Rectal smooth muscle tissue (tissue), 1 donor: ENCODE data around the gene PYM1.
"Not testable (repeated sequence)": the region's sequence is repeated elsewhere in the genome, so short reads cannot be mapped to it uniquely, and the experiment has no call there.

ENCODE experiments used
- H3K27ac ChIP-seq: one replicate; pipeline ENCODE4 v1.7.0; 2013; ENCODE audit warnings: low read depth, low read length, inconsistent platforms
- H3K27me3 ChIP-seq: one replicate; pipeline ENCODE4 v1.7.0; 2013; ENCODE audit warnings: low read length; ENCODE audit not compliant: control insufficient read depth, insufficient read depth
- H3K36me3 ChIP-seq: one replicate; pipeline ENCODE4 v1.7.0; 2013; ENCODE audit warnings: low read length; ENCODE audit not compliant: control insufficient read depth, insufficient read depth
- H3K4me1 ChIP-seq: one replicate; pipeline ENCODE4 v1.7.0; 2013; ENCODE audit warnings: low read length; ENCODE audit not compliant: control insufficient read depth, insufficient read depth
- H3K4me3 ChIP-seq: one replicate; pipeline ENCODE4 v1.7.0; 2013; ENCODE audit warnings: low read length
- H3K9ac ChIP-seq: one replicate; pipeline ENCODE4 v1.7.0; 2013; ENCODE audit warnings: low read length

Gene PYM1

DNA sequence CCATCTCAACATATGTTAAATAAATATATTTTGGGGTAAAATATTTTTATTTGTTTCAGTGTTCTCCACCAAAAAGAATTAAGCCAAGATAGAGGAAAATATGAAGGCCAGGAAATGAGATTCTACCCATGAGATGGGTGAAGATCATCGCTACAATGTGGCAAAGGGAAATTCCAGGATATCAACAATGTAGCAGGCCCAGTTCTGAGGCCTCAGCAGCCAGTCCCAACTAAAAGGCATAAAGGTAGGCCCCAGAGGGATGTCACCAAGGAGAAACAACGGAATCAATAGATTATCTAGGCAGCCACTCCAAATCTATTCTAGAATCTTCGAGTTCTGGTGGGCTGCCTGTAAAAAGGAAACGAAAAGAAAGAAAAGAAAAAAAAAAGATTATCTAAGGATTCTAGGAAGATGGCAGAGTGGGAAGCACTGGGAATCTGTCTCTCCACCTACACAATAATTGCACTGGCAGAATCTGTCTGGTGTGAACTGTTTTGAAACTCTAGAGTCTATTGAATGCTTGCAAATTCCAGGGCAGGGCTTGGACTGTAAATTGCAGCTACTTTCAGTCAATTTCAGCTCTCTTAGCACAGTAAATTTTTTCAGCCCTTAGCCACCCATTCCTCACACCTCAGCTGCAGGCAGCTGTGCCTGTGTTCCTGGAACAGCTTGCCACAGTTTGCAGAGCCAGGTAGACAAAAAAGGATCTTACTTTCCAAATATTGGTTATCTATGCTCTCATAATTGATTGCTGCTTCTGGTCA, 51.8 kb downstream of the PYM1 start:
- no peak overlapping the region for H3K9ac ChIP-seq
- no peaks in the 10 kb centered on the region for H3K36me3 ChIP-seq
- H3K27ac ChIP-seq, result no peak overlapping the region
- H3K27me3 ChIP-seq, result no peaks in the 10 kb centered on the region
- H3K4me1 ChIP-seq, result no peaks in the 10 kb centered on the region
- no peak overlapping the region for H3K4me3 ChIP-seq

DNA sequence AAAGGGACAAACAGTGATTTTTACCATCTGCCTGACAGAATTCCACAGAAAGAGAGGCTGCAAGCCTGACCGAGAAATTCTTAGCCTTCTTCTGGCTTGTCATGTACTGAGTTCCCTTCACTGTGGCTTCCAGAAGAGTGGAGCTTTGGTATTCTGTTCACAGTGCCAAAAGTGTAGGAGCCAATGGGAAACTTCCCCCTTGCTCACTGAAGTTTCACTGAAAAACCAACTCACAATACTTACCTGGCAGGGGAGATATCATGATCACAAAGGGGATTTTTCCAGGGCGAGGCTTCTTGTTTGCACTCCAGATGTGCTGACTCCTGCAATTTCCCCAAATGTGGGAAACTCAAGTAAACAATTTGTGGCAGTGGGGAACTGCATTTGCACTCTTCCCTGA, 53.3 kb downstream of the PYM1 start:
- Histone ChIP-seq H3K4me1 (no peaks in the 10 kb centered on the region), H3K9ac (no peak overlapping the region), H3K36me3 (no peaks in the 10 kb centered on the region), H3K27me3 (no peaks in the 10 kb centered on the region), H3K27ac (no peak overlapping the region), H3K4me3 (no peak overlapping the region)

DNA sequence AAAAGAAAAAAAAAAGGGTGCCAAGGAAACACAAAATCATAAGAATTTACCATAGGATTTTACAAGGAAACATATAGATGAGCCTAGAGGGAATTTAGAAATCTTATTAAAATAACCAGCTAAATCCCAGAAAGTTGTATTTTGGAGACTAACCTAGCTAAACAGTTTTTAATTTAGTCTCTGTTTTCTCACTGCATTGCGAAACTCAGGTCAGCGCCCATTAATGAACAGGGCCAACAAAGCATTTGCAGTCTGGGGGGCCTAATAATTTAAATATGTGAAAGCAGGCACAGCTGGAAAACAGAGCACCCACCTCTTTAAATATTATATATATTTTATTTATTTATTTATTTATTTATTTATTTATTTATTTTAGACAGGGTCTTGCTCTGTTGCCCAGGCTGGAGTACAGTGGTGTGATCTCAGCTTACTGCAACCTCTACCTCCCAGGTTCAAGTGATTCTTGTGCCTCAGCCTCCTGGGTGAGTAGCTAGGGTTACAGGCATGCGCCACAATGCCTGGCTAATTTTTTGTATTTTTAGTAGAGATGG, 61.2 kb downstream of the PYM1 start:
- H3K36me3 ChIP-seq, H3K27ac ChIP-seq, H3K4me1 ChIP-seq, H3K4me3 ChIP-seq, H3K27me3 ChIP-seq, H3K9ac ChIP-seq: not testable (repeated sequence)

DNA sequence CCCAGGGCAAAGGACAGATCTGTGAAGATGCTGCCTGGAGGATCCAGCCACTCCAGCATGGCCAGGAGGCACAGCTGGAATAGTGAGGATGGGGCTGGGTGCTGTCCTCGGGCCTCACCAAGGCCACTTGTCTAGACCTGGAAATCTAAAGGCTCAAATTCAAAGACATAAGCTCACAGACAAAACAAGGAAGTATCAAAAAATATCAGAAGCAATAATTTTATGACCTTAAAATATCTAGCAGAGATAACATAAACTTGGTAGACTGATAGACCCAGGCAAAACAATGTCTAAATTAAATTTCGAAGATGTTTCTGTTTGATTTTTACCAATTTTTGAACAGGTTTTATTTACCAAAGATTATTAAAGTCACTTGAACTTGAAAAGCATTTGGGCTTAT, 62.4 kb downstream of the PYM1 start:
- H3K4me1 ChIP-seq, result no peaks in the 10 kb centered on the region
- no peak overlapping the region for H3K27ac ChIP-seq
- H3K4me3 ChIP-seq, result no peak overlapping the region
- no peaks in the 10 kb centered on the region for H3K27me3 ChIP-seq
- H3K9ac ChIP-seq, result no peak overlapping the region
- no peaks in the 10 kb centered on the region for H3K36me3 ChIP-seq

DNA sequence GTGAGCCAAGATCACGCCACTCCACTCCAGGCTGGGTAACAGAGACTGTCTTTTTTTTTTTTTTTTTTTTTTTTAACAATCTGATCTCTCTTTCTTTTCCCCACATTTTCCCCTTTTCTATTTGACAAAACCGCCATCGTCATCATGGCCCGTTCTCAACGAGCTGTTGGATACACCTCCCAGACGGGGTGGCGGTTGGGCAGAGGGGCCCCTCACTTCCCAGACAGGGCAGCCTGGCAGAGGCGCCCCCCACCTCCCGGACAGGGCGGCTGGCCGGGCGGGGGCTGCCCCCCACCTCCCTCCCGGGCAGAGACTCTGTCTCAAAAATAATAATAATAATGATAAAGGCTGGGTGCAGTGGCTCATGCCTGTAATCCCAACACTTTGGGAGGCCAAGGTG, 64.8 kb downstream of the PYM1 start:
- H3K9ac ChIP-seq, H3K4me1 ChIP-seq, H3K4me3 ChIP-seq, H3K36me3 ChIP-seq, H3K27ac ChIP-seq, H3K27me3 ChIP-seq: not testable (repeated sequence)

DNA sequence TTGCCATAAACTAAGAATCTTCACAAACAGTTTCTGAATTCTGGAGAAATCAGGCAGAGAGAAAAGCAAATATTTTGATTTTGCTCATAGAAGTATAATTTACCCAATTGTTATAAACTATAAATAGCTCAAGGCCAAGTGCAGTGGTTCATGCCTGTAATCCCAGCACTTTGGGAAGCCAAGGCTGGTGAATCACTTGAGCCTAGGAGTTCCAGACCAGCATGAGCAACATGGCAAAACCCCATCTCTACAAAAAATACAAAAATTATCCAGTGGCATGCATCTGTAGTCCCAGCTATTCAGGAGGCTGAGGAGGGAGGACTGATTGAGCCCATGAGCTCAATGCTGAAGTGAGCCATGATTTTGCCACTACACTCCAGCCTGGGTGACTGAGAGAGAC, 65.4 kb downstream of the PYM1 start:
- Histone ChIP-seq H3K27ac (no peak overlapping the region), H3K4me1 (no peaks in the 10 kb centered on the region), H3K4me3 (no peak overlapping the region), H3K27me3 (no peaks in the 10 kb centered on the region), H3K9ac (no peak overlapping the region), H3K36me3 (no peaks in the 10 kb centered on the region)

DNA sequence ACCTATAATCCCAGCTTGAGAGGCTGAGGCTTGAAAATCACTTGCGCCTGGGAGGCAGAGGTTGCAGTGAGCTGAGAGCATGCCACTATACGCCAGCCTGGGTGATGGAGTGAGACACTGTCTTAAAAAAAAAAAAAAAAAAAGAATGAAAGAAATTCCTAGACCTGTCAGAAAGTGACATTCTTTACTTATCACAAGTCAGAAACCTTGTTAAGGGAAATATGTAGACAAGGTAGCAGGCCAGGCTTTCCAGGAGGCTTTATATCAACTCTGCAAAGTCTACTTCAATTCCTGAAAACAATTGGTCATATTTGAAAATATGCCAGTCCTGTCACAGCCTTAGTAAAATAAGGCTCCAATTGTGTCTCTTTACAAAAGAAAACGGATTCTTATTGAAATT, 65.8 kb downstream of the PYM1 start:
- H3K27ac ChIP-seq, result no peak overlapping the region
- H3K27me3 ChIP-seq, result no peaks in the 10 kb centered on the region

DNA sequence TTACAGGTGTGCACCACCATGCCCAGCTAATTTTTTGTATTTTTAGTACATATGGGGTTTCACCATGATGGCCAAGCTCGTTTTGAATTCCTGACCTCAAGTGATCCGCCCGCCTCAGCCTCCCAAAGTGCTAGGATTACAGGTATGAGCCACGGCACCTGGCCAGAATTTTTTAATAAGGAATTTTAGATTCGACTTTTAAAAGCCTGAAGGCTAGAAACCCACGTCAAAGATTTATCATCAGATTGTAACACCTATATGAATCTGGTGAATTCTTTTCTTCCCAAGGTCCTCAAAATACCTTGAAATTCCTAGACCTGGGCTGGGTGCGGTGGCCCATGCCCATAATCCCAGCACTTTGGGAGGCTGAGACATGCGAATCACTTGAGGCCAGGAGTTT, 66.3 kb downstream of the PYM1 start:
- H3K27ac ChIP-seq, result no peak overlapping the region
- H3K27me3 ChIP-seq, result no peaks in the 10 kb centered on the region
- no peak overlapping the region for H3K4me3 ChIP-seq
- H3K9ac ChIP-seq, result no peak overlapping the region
- no peaks in the 10 kb centered on the region for H3K4me1 ChIP-seq
- no peaks in the 10 kb centered on the region for H3K36me3 ChIP-seq

More for the DNA sequence above, 65.8 kb downstream of the PYM1 start:
- Histone ChIP-seq H3K4me1 (no peaks in the 10 kb centered on the region), H3K9ac (no peak overlapping the region), H3K36me3 (no peaks in the 10 kb centered on the region), H3K4me3 (no peak overlapping the region)

DNA sequence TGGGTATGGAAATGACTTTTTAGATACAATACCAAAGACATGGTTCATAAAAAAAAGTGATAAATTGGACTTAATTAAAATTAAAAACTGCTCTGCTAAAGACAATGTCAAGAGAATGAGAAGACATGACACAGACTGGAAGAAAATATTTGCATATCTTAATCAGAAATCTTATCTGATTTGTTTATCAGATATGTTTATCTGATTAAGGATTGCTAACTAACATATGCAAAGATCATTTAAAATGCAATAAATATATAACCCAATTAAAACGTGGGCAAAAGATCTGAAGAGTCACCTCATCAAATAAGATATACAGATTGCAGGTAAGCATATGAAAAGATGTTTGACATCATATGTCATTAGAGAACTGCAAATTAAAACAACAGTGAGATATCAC, 75.0 kb downstream of the PYM1 start:
- H3K4me3 ChIP-seq, result no peak overlapping the region
- H3K27me3 ChIP-seq, result no peaks in the 10 kb centered on the region
- no peak overlapping the region for H3K27ac ChIP-seq
- no peak overlapping the region for H3K9ac ChIP-seq
- no peaks in the 10 kb centered on the region for H3K36me3 ChIP-seq
- H3K4me1 ChIP-seq, result no peaks in the 10 kb centered on the region
